Activated naive CD4-positive, alpha-beta T cell treated with anti-CD3 and anti-CD28 coated beads, Interleukin-2, amount 10 ng/mL, durations not matched to agents 5 hours and 36 hours (primary cell): ENCODE measurements around the gene CSTF2T. TPM values are rescaled to one million over a fixed set of nuclear protein-coding genes. Genes with fewer than 3 reads are reported as not detected.

ENCODE experiments used
- total RNA-seq, 2 experiments: library from RNA; stranded (reverse); gene quantifications; one replicate each; pipeline ENCODE4 v1.2.3, GENCODE V29; 2021

Gene CSTF2T, protein sequence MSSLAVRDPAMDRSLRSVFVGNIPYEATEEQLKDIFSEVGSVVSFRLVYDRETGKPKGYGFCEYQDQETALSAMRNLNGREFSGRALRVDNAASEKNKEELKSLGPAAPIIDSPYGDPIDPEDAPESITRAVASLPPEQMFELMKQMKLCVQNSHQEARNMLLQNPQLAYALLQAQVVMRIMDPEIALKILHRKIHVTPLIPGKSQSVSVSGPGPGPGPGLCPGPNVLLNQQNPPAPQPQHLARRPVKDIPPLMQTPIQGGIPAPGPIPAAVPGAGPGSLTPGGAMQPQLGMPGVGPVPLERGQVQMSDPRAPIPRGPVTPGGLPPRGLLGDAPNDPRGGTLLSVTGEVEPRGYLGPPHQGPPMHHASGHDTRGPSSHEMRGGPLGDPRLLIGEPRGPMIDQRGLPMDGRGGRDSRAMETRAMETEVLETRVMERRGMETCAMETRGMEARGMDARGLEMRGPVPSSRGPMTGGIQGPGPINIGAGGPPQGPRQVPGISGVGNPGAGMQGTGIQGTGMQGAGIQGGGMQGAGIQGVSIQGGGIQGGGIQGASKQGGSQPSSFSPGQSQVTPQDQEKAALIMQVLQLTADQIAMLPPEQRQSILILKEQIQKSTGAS
- total RNA-seq = 10 to 100 TPM; 44.3 to 45.1 TPM

DNA sequence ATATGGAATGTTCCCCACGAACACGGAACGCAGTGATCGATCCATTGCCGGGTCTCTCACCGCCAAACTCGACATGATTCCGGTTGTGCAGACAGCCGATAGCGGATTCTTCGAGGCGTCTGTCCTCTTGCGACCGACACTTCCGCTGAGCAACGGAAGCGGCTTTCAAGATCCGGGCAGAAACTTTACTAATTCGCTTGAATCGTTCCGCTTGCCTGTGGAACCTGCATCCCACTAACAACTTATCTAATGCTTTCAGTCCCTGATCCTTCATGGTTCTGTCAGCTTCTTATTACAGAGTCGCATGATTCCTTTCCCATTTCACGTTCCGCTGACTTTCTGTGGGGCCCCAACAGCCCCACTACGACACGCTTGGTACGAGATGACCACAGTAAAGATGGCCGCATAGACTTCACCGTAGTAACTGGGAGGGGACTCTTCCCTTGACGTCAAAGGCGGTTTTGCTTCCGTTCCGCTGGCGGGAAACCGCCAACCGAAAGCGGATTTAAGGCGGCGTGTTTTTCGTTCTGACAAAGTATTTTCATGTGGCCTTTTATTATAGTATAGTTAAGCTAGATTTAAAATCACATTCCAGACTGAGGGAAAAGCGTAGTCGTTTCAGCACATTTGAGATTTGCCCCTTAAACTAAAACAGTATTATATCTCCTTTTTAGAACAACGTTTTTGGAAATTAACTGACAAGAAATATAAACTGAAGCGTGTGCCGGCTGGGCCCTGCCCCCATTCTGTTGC, at the start of gene CSTF2T:
Gene CSTF2T, minus strand, starts transcription at position 121 of the 753 bp plus-strand sequence. Its CDS starts 46 bp downstream, at position 75.

